Nucleus accumbens (tissue), 56 donors: ENCODE measurements around the gene PTPRA.
"Not testable (repeated sequence)": the region's sequence is repeated elsewhere in the genome, so short reads cannot be mapped to it uniquely, and the experiment has no call there.

Source experiments
- DNase-seq, 56 donors: peaks; one replicate each; lab custom pipeline; 2025; lab: John Stamatoyannopoulos, UW

The PTPRA gene

DNA sequence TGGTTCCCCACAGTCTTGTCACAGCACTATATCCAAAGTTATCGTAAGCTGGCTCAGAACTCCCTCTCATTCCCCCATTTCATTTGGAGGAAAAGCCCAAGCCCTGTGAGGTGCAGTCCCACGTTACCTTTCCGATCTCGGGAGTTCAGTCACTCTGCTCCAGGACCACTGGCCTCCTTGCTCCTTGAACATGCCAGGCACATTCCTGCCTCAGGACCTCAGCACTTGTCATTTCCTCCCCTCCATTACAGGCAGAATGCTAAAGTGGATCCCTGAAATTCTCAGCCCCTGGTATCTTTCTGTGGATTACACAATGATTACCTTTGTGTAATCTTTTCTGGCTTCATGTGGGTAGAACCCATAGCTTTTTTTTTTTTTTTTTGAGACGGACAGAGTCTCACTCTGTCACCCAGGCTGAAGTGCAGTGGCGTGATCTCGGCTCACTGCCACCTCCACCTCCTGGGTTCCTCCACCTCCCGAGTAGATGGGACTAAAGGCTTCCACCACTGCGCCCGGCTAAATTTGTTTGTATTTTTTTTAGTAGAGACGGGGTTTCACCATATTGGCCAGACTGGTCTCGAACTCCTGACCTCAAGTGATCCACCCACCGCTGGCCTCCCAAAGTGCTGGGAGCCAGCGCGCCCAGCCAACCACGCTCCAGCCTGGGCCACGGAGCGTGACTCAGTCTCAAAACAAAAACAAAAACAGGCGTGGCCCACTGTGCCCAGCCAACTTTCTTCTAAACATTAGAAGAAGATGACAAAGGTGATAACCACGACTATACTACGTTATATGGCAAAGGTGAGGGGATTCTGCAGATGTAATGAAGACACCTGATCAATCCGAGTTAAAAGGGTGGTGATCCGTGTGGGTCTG lies 194.1 kb downstream of the PTPRA start:
- DNase-seq: peak in 2 of 56 donors; percentile 12 to 15

DNA sequence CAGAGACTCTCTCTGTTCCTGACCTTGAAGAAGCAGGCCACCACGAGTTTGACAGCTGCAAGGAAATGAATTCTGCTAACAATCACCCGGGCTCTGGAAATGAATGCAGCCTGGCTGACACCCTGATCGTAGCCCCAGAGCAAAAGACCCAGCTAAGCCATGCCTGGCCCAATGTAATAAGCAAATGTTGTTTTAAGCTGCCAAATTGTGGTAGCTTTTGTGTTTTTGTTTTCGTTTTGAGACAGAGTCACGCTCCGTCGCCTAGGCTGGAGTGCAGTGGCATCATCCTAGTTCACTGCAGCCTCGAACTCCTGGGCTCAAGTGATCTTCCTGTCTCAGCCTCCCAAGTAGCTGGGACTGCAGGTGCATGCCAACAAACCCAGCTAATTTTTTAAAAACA lies 194.8 kb downstream of the PTPRA start:
- DNase-seq: no peak

DNA sequence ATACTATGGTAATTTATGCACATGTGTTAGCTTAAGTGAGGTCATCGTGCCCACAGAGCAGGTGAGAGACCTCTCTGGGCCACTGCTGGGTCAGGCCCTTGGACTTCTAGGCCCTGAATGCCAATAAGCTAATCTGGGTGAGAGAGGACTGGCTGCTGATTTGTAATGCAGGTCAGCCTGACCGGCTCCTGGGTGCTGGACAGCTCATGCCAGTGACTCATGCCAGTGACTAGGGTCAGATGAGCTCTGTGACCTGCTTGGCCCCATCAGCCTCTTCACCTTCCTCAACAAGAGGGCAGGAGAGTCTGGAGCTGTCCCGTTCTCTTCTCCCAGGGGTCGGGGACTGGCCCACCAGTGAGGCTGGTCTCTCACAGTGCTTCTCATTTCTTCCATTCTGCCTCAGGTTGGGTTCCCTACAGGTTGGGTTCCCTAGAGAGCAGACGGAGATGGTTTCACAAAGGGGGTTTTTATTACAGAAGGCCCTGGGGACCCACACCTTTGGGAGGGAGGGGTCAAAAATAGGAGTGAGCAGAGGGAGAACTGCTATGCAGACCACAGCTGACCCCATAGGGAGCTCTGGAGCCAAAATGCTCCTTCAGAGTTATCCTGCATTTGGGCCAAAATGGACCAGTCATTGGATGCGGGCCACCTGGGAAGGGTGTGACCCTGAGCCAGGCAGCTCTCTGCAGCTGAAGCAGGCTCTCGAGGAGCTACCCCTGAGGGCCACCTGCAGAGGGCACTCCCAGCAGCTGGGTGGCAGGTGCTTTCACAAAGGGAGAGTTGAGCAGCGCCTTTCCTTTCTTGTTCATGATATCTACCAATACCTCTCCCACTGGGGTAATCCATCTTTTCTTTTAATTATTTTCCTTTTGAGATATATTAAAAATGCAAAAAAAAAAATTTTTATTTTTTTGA lies 196.0 kb downstream of the PTPRA start:
- no peak for DNase-seq

DNA sequence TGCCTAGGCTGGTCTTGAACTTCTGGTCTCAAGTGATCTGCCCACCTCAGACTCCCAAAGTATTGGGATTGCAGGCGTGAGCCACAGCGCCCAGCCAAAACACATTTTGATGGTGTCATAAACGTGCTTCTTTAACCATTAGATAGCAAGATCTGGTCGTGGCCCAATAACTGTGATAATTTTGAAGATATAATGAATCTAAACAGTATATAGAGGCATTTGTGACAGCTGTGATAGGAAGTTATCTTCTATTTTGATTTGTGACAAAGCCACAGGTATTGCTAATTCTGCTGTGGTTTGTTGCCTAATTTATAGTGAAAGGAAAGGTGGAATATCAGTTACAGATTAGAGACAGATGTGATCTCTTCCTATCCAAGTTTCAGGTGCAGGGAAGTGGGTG lies 197.4 kb downstream of the PTPRA start:
- DNase-seq: no peak

DNA sequence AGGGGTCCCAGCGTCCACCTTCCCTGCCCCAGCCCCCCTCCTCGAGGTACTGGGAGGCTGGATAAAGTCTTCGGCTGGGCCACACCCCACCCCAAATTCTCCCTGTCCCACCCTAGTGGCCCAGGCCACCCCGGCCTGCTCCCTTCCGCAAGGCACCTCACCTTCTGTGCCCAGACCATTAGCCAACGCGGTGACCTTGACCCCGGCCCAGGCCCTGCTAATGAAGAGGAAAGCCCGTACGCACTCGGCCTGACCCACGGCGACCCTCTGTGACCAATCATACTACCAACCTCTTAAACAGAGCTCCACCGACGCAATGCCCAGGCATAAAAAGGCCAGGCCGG lies 198.0 kb downstream of the PTPRA start:
- DNase-seq: no peak

DNA sequence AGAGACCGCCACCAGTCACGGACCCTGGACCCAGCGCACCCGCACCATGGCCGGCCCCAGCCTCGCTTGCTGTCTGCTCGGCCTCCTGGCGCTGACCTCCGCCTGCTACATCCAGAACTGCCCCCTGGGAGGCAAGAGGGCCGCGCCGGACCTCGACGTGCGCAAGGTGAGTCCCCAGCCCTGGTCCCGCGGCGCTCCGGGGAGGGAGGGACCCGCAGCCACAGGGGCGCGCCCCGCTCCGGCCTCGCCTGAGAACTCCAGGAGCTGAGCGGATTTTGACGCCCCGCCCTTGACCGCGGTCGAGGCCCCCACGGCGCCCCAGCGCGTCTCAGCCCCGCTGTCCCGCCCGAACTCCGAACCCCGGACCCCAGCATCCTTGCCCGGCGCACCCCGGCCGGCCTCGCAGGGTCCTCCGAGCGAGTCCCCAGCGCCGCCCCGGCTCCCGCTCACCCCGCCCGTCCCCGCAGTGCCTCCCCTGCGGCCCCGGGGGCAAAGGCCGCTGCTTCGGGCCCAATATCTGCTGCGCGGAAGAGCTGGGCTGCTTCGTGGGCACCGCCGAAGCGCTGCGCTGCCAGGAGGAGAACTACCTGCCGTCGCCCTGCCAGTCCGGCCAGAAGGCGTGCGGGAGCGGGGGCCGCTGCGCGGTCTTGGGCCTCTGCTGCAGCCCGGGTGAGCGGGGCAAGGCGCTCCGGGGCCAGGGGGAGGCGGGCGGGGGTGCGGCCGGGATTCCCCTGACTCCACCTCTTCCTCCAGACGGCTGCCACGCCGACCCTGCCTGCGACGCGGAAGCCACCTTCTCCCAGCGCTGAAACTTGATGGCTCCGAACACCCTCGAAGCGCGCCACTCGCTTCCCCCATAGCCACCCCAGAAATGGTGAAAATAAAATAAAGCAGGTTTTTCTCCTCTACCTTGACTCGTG lies 198.6 kb downstream of the PTPRA start, which contains the start of gene OXT:
OXT (plus strand) TSS at position 11 of the 920 bp plus-strand sequence; CDS start at position 47, 36 bp downstream.
- DNase-seq: no peak

DNA sequence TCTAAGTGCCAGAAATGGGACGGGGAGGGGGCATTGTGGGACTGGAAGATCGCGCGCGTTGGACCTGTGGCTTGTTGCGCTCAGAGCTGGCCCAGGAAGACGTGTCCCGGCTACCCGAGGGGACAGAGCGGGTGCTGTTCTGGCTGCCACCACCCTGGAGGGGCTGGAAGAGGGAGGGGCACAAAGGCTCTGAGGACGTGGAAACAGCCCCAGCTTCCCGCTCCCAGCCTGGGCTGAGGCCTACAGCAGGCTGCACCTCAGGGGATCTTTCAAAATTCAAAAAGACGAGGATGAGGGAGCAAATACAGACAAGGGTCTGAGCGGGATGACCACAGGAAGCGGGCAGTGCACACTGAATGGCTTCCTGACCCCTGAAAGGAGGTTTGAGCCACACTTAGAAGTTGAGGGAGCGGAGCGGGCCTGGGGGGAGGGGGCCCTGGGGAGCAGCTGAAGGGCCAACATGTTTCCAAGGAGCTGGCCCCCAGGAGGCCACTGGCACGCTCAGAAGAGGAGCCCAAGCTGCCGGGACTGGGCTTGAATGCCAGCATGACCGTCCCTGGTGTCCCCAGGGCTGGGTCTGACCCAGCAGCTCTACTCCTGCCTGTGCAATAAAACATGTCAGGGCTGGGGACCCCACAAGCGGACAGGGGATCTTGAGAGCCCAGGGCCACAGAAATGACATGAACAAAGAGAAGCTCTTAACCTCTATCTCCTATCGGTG lies 199.4 kb downstream of the PTPRA start:
- DNase-seq: no peak

DNA sequence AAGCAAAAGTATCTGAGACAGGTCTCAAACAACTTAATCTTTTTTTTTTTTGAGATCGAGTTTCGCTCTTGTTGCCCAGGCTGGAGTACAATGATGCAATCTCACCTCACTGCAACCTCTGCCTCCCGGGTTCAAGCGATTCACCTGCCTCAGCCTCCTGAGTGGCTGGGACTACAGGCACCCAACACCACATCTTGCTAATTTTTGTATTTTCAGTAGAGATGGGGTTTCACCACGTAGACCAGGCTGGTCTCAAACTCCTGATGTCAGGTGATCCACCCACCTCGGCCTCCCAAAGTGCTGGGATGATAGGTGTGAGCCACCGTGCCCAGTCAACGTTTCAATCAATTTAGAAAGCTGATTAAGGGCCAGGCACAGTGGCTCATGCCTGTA lies 200.0 kb downstream of the PTPRA start:
- DNase-seq: not testable (repeated sequence)

DNA sequence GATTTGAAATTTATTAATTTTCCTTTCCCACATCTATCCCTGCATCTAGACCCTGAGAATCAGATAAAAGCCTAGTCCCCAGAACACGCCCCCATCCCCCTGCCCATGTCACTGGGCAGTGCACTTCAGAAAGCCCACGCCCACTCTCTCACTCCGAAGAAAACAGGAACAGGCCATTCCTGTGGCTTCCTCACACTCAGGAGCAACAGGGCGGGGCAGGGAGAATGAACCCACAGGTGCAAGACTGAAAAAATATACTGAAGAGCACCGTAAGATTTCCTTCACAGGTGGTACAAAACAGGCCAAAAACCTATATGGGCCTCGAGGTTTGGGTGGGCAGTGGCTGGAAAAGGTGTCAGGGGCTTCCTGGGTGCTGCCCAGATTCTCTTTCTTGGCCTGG lies 201.5 kb downstream of the PTPRA start:
- no peak for DNase-seq

DNA sequence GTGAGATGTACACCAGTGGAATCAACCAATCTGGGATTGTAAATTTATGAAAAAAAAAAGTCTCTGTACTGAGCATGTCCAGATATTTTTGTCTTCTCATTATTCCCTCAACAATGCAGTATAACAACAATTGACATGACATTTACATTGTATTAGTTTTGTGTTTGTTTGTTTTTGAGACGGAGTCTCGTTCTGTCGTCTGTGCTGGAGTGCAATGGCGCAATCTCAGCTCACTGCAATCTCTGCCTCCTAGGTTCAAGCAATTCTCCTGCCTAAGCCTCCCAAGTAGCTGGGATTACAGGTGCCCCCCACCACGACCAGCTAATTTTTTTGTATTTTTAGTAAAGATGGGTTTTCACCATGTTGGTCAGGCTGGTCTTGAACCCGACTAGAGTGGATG lies 202.0 kb downstream of the PTPRA start:
- DNase-seq: not testable (repeated sequence)

DNA sequence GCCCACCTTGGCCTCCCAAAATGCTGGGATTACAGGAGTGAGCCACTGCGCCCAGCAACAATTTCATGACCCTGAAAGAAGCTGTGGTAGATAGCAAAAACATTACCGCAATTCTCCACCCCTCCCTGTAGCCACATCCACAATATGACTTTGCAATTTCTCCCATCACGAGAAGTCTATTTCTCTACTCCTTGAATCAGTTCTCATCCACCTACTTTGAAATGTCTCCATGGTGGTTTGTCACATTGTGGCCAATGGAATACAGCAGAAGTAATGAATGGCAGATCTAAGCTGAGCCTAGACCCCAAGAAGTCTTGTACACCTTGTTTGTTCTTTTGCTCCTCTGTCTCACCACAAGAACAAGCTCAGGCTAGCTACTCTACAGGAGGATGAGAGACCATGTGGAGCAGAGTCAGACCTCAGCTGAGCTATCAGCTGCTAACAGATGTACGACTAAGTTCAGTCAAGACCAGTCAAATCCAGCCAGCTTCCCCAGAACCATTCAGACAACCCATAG lies 204.4 kb downstream of the PTPRA start:
- DNase-seq: no peak

DNA sequence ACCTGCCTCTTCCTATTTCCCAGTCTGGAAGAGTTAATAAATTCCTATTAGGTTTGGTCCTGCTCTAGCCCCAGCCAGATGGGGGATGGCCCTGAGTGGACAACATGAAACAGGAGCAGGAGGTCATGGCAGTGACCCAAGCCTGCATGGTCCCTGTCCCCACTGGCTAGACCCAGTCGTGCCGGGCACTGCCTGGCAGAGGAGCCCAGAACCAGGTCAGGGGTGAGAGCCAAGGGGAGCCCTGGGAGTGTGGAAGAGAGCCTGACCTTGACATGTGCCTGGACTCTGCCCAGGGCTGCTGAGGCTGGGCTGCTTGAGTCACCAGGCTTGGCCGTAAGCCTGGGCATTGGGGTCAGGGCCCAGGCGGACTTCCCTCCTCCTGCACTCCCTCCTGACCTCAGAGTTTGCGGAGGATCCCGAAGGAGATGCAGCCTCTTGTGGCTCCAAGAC lies 207.7 kb downstream of the PTPRA start:
- peak in 22 of 56 donors; percentile 2 to 65 (median 14) for DNase-seq

DNA sequence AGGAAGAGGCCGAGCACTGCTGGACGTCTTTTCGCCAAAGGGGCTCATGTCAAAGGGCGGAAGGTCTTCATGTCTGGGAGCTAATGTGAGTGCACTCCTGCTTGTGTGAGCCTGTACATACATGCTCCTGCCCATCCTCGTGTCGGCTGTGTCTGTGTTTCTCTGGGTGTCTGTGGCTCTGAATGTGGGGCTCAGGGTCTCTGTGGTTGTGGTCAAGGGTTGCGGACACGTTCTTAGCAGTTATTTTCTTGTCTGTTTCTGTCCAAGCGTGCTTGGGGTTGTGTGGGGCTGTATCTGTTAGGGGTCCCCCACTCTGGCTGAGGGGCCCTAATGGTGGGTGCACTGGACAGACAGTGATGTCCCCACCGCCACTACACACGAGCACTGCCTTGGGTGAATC lies 208.4 kb downstream of the PTPRA start:
- no peak for DNase-seq

DNA sequence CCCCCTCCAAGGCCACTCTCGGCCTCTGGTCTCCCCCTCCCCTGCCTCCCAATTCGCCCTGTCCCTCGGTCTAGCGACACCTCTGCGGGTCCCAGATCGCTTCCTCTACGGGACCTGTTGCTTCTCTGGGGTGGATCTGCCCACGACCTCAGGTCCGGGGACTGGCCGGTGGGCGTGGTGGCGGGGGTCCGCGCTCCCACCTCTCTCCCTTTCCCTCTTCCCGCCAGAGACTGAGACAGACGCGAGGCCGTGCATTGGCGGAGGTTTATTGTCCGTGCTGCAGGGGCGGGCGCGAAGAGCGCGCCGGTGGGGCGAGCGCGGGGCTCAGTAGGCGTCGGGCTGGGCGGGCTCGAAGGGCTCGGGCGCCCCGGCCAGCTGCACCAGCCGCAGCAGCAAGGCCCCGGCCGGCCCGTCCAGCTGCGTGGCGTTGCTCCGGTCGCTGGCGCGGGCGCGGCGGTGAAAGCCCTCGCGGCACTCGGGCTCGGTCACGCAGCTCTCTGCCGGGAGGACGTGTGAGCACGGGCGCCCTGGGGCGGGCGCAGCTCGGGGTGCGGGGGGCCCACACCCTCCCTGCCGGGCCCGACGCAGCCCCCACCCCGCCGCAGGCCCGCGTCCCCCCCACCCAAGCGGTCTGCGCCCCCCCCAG lies 209.1 kb downstream of the PTPRA start:
- DNase-seq: no peak

DNA sequence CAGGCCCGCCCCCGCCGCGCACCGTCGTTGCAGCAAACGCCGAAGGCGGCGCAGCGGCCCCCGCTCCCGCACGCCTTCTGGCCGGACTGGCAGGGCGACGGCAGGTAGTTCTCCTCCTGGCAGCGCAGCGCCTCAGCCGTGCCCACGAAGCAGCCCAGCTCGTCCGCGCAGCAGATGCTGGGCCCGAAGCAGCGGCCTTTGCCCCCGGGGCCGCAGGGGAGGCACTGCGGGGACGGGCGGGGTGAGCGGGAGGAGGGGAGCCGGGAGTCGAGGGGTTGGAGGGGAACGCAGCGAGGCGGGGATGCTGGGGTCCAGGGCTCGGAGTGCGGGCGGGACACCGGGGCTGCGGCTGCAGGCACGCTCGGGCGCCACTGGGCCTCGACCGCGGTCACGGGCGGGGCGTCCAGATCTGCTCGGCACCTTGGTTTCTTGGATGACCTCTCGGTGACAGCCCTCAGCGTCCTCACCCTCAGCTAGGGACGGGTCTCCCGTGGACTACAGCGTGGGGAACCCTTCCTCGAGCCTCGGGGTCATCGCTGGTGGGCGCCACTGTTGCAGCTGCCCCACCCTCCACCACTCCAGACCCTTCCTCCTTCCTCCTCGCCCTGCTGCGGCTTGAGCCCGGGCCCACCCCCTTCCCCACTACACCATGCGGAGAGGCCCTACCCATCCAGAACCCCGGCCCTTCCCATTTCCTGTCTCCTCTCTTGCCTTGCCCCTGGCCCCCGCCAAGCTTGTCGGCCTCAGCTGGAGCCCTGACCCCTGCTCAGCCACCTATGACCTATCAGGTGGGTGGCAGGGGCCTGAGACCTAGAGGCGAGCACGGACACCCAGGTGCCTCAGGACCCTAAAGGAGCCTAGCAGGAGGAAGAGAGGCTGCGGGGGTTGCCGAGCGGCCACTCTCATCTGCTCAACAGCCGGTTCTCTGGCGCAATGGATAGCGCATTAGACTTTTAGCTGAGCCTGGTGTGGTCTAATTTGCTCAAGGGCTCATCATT lies 210.0 kb downstream of the PTPRA start:
- DNase-seq: no peak

DNA sequence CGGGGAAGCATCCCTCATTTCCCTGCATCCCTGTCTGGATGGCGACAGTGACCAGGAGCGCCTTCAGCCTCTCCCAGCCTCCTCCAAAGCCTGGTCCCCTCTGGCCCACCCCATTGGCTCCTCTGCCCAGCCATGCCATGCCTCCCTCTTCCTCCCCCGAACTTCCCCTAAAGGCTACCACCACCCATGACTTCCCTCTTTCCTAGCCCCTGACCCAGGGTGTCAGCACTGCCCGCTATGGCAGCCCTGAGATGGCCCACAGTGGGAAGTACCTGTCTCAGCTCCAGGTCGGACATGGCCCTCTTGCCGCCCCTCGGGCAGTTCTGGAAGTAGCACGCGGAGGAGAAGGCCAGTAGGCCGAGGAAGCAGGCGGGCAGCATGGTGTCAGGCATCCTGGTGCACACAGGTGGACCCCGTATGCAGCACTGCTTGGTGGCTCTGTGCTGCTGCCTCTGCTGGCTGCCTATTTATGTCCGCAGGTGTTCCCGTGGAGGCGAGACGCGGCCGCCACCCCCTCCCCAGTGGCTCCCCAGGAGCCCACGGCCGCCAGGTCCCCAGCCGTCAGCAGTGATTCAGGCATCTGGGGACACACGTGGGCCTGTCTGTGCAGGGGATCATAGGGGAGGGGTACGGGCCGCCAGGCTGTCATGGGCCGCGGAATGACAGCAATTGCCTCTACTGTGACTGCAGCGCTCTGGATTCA lies 211.2 kb downstream of the PTPRA start, which contains the start of gene AVP:
AVP (minus strand) TSS at position 442 of the 703 bp plus-strand sequence; CDS start at position 392, 50 bp downstream.
- no peak for DNase-seq

DNA sequence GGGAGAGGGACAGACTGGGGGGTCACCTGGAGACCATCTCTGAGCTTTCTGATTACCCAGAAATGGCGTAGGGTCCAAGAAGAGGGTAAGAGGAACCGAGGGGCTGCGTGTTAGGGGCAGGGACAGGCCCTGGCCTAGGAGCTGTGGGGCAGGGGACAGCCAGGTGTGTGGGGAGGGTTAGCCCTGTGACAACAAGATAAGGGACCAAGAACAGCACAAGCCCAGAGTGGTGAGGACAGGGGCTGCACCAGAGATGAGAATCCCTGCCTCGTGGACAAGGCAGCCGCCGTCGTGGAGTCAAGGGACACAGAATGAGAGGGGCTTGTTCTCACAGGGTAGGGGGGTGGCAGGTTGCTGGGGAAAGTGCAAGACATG lies 211.7 kb downstream of the PTPRA start:
- DNase-seq: no peak
